Measurements from ENCODE around the gene DBF4B. TPM values are rescaled to one million over a fixed set of nuclear protein-coding genes. Genes with fewer than 3 reads are reported as not detected.

The DBF4B gene
- polyA plus RNA-seq, 1 of the 3 experiments (the other 2 are of a cell fraction) = 8.3 TPM

GRCh38 chr17:44672479-44673093 lies 35.9 kb upstream of the DBF4B start (continued):
- peak; percentile 76 for TF ChIP-seq CTCF (IDR thresholded peaks at IDR 0.05)

GRCh38 chr17:44673893-44674292 lies 34.6 kb upstream of the DBF4B start:
- no peaks in the 10 kb centered on the region for H3K79me2 ChIP-seq (ENCODE audit: insufficient read depth)
- no peak overlapping the region for H3K27ac ChIP-seq (ENCODE audit: low read depth in 2 of 2, low read length in 1 of 2)
- no peaks in the 10 kb centered on the region for H4K20me1 ChIP-seq (ENCODE audit: insufficient read depth)
- H3K4me2 ChIP-seq = no peak overlapping the region
- no peaks in the 10 kb centered on the region for H3K9me3 ChIP-seq
- H2AFZ ChIP-seq (ENCODE audit: low read depth) = no peak overlapping the region
- CTCF ChIA-PET = no interaction called here
- H3K9ac ChIP-seq = no peak overlapping the region
- no peak for TF ChIP-seq SMC3 (IDR thresholded peaks at IDR 0.05; ENCODE audit: low read depth, low read length)
- TF ChIP-seq PBX3 (IDR thresholded peaks at IDR 0.05) = no peak
- no peak for TF ChIP-seq USF2 (IDR thresholded peaks at IDR 0.05; ENCODE audit: borderline replicate concordance, low read depth, low read length)
- no peak for TF ChIP-seq POLR2AphosphoS5 (IDR thresholded peaks at IDR 0.05; ENCODE audit: low read depth, low read length)
- DNase-seq = no peak
- no peak overlapping the region for H3K4me3 ChIP-seq (ENCODE audit: low read depth in 2 of 2, low read length in 1 of 2)
- H3K9me2 ChIP-seq = no peaks in the 10 kb centered on the region
- 0 out of 4 replicates have a peak, but pooled peaks cover 0 to 6% of the 10 kb centered on the region in 2 experiments for H3K4me1 ChIP-seq (ENCODE audit: control insufficient read depth in 1 of 2, insufficient read depth in 2 of 2, low read depth in 1 of 2, low read length in 1 of 2)
- POLR2A ChIA-PET = no interaction called here
- peaks cover 26% of the 10 kb centered on the region for H3F3A ChIP-seq (replicated peaks; ENCODE audit: insufficient read depth)
- 86% methylated on average over 2 of the region's 2 CpGs for WGBS (ENCODE audit: low lambda C conversion rate)
- H3K36me3 ChIP-seq (replicated peaks in 1 of 2; ENCODE audit: control insufficient read depth in 1 of 2, insufficient read depth in 2 of 2, low read length in 1 of 2) = peaks cover 13 to 18% of the 10 kb centered on the region in 2 experiments
- no peaks in the 10 kb centered on the region for H3K27me3 ChIP-seq (ENCODE audit: insufficient read depth)

- no peaks in the 10 kb centered on the region for H3K79me2 ChIP-seq (ENCODE audit: insufficient read depth)
- H3K4me1 ChIP-seq (ENCODE audit: control insufficient read depth in 1 of 2, insufficient read depth in 2 of 2, low read depth in 1 of 2, low read length in 1 of 2) = 0 out of 4 replicates have a peak, but pooled peaks cover 0 to 6% of the 10 kb centered on the region in 2 experiments
- DNase-seq = no peak
- no peak overlapping the region for H2AFZ ChIP-seq (ENCODE audit: low read depth)
- peaks cover 23% of the 10 kb centered on the region for H3F3A ChIP-seq (replicated peaks; ENCODE audit: insufficient read depth)
- no peaks in the 10 kb centered on the region for H3K9me3 ChIP-seq
- no peaks in the 10 kb centered on the region for H3K9me2 ChIP-seq
- H4K20me1 ChIP-seq (ENCODE audit: insufficient read depth) = no peaks in the 10 kb centered on the region
- no peak overlapping the region for H3K9ac ChIP-seq
- ChIA-PET POLR2A (no interaction called here), CTCF (interaction anchor here (1.0 to 1.4 kb wide), 3 partner anchors 21 to 143 kb away, joined by 3 to 4 read pairs (median 4); partner anchors contain the start of gene MEIOC)
- peak overlapping the region in 1 of 2 experiments; percentile 32; a peak in 3 of 4 replicates for H3K27ac ChIP-seq (ENCODE audit: low read depth in 2 of 2, low read length in 1 of 2)
- WGBS (ENCODE audit: low lambda C conversion rate) = 48% methylated on average over 2 of the region's 2 CpGs
- no peaks in the 10 kb centered on the region for H3K27me3 ChIP-seq (ENCODE audit: insufficient read depth)
- H3K4me3 ChIP-seq (ENCODE audit: low read depth in 2 of 2, low read length in 1 of 2) = no peak overlapping the region
- H3K4me2 ChIP-seq = no peak overlapping the region
- peaks cover 29 to 35% of the 10 kb centered on the region in 2 experiments for H3K36me3 ChIP-seq (replicated peaks in 1 of 2; ENCODE audit: control insufficient read depth in 1 of 2, insufficient read depth in 2 of 2, low read length in 1 of 2)
- no peak for TF ChIP-seq PBX3 (IDR thresholded peaks at IDR 0.05)
- TF ChIP-seq NFIC (IDR thresholded peaks at IDR 0.05; ENCODE audit: borderline replicate concordance) = no peak
- TF ChIP-seq RCOR1 (IDR thresholded peaks at IDR 0.05; ENCODE audit: low read length) = no peak
- no peak for TF ChIP-seq RFX5 (IDR thresholded peaks at IDR 0.05; ENCODE audit: low read length)
- no peak for TF ChIP-seq FOSL2 (IDR thresholded peaks at IDR 0.05; ENCODE audit: borderline replicate concordance, low read depth)
- no peak for TF ChIP-seq USF1 (IDR thresholded peaks at IDR 0.05; ENCODE audit: borderline replicate concordance, low read depth)
- TF ChIP-seq GATA2 (CRISPR knock-in tag; IDR thresholded peaks at IDR 0.05) = no peak
- TF ChIP-seq TAF1 (IDR thresholded peaks at IDR 0.05; ENCODE audit: borderline replicate concordance, low read depth, low read length) = no peak
- TF ChIP-seq EZH2phosphoT487 (IDR thresholded peaks at IDR 0.05; ENCODE audit: borderline replicate concordance, low read depth) = no peak
- TF ChIP-seq REST (IDR thresholded peaks at IDR 0.05; ENCODE audit: low read depth, low read length) = no peak
Measured at GRCh38 chr17:44677136-44677535, 31.3 kb upstream of the DBF4B start.
